Ishikawa (cell line): Measurements from ENCODE around the gene TMEM219.

Experiments
- CEBPB ChIP-seq: IDR thresholded peaks from 2 replicates; pipeline ENCODE4 v1.6.1; 2012
- CREB1 ChIP-seq: IDR thresholded peaks from 2 replicates; pipeline ENCODE4 v1.6.1; 2012; ENCODE audit warnings: low read depth
- EGR1 ChIP-seq: IDR thresholded peaks from 2 replicates; pipeline ENCODE4 v1.6.1; 2012
- EP300 ChIP-seq: IDR thresholded peaks from 2 replicates; pipeline ENCODE4 v1.6.1; 2012; ENCODE audit warnings: borderline replicate concordance
- FOXM1 ChIP-seq: IDR thresholded peaks from 2 replicates; pipeline ENCODE4 v1.6.1; 2012; ENCODE audit warnings: low read depth, borderline replicate concordance
- MAX ChIP-seq: IDR thresholded peaks from 2 replicates; pipeline ENCODE4 v1.6.1; 2012
- NFIC ChIP-seq: IDR thresholded peaks from 2 replicates; pipeline ENCODE4 v1.6.1; 2012
- RAD21 ChIP-seq: IDR thresholded peaks from 2 replicates; pipeline ENCODE4 v1.6.1; 2012; ENCODE audit warnings: low read depth
- TAF1 ChIP-seq: IDR thresholded peaks from 2 replicates; pipeline ENCODE4 v1.6.1; 2012; ENCODE audit warnings: low read depth, mild to moderate bottlenecking
- TEAD4 ChIP-seq: IDR thresholded peaks from 2 replicates; pipeline ENCODE4 v1.6.1; 2012
- YY1 ChIP-seq: IDR thresholded peaks from 2 replicates; pipeline ENCODE4 v1.6.1; 2012; ENCODE audit warnings: low read depth
- TF ChIP-seq, protein P1 (sequence below): IDR thresholded peaks from 2 replicates; pipeline ENCODE4 v1.6.1; 2012
- TF ChIP-seq, protein P2 (sequence below): IDR thresholded peaks from 2 replicates; pipeline ENCODE4 v1.6.1; 2012; ENCODE audit warnings: low read depth, mild to moderate bottlenecking

DNA sequence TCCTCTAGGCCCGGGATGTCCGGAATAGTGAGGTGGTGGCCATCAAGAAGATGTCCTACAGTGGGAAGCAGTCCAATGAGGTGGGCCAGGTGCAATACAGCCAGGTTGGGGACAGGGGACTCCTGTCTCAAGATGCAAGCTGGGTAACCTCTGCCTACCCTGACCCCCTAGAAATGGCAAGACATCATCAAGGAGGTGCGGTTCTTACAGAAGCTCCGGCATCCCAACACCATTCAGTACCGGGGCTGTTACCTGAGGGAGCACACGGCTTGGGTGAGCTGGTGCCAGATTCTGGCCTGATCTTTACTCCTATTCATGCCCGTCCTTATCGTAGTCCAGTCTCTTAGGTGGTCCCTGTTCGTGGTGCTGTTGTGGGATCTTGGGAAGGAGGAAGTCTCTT, 16.2 kb downstream of the TMEM219 start:
- TF ChIP-seq CREB1 (no peak), CEBPB (no peak), TAF1 (no peak), MAX (no peak), YY1 (no peak), FOXM1 (no peak), EP300 (no peak), EGR1 (no peak), NFIC (no peak), RAD21 (no peak), TEAD4 (no peak)
- TF ChIP-seq, protein P1, sequence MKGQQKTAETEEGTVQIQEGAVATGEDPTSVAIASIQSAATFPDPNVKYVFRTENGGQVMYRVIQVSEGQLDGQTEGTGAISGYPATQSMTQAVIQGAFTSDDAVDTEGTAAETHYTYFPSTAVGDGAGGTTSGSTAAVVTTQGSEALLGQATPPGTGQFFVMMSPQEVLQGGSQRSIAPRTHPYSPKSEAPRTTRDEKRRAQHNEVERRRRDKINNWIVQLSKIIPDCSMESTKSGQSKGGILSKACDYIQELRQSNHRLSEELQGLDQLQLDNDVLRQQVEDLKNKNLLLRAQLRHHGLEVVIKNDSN = no peak
- TF ChIP-seq, protein P2, sequence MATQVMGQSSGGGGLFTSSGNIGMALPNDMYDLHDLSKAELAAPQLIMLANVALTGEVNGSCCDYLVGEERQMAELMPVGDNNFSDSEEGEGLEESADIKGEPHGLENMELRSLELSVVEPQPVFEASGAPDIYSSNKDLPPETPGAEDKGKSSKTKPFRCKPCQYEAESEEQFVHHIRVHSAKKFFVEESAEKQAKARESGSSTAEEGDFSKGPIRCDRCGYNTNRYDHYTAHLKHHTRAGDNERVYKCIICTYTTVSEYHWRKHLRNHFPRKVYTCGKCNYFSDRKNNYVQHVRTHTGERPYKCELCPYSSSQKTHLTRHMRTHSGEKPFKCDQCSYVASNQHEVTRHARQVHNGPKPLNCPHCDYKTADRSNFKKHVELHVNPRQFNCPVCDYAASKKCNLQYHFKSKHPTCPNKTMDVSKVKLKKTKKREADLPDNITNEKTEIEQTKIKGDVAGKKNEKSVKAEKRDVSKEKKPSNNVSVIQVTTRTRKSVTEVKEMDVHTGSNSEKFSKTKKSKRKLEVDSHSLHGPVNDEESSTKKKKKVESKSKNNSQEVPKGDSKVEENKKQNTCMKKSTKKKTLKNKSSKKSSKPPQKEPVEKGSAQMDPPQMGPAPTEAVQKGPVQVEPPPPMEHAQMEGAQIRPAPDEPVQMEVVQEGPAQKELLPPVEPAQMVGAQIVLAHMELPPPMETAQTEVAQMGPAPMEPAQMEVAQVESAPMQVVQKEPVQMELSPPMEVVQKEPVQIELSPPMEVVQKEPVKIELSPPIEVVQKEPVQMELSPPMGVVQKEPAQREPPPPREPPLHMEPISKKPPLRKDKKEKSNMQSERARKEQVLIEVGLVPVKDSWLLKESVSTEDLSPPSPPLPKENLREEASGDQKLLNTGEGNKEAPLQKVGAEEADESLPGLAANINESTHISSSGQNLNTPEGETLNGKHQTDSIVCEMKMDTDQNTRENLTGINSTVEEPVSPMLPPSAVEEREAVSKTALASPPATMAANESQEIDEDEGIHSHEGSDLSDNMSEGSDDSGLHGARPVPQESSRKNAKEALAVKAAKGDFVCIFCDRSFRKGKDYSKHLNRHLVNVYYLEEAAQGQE = no peak
